ENCODE measurements around the gene RNASE13.

The RNASE13 gene

GRCh38 chr14:20989787-20990600 lies 44.6 kb downstream of the RNASE13 start, which contains the start of gene METTL17 (continued):
- TF ChIP-seq INSM2 (tag by site-specific recombination; IDR thresholded peaks at IDR 0.05) (no peak), YY1 (tag by site-specific recombination; IDR thresholded peaks at IDR 0.05) (peak; percentile 93), ZNF114 (tag by site-specific recombination; IDR thresholded peaks at IDR 0.05) (no peak), ZNF169 (tag by site-specific recombination; IDR thresholded peaks at IDR 0.05) (no peak), PRDM1 (tag by site-specific recombination; IDR thresholded peaks at IDR 0.05) (peak; percentile 80), ZNF521 (tag by site-specific recombination; IDR thresholded peaks at IDR 0.05) (no peak), ZNF837 (tag by site-specific recombination; IDR thresholded peaks at IDR 0.05) (no peak), ZBTB26 (tag by site-specific recombination; optimal IDR thresholded peaks at IDR 0.05) (peak; percentile 24), ZNF311 (tag by site-specific recombination; IDR thresholded peaks at IDR 0.05; ENCODE audit: borderline replicate concordance) (no peak), SCRT2 (tag by site-specific recombination; IDR thresholded peaks at IDR 0.05) (no peak), SALL2 (tag by site-specific recombination; IDR thresholded peaks at IDR 0.05; ENCODE audit: borderline replicate concordance) (no peak), KLF16 (tag by site-specific recombination; IDR thresholded peaks at IDR 0.05) (0 out of 2 replicates have a peak, but pooled peaks have one; percentile 62), ZNF561 (tag by site-specific recombination; IDR thresholded peaks at IDR 0.05; ENCODE audit: borderline replicate concordance) (peak; percentile 88; the same call in 1 of the 2 replicates), GLI4 (tag by site-specific recombination; IDR thresholded peaks at IDR 0.05) (no peak), ZNF23 (tag by site-specific recombination; IDR thresholded peaks at IDR 0.05; ENCODE audit: borderline replicate concordance) (no peak), ZFP69B (tag by site-specific recombination; IDR thresholded peaks at IDR 0.05) (no peak), SP3 (tag by site-specific recombination; IDR thresholded peaks at IDR 0.05) (peak; percentile 84), ZBTB11 (tag by site-specific recombination; conservative IDR thresholded peaks at IDR 0.05; ENCODE audit: low read depth) (peak; percentile 92), HOXC10 (CRISPR knock-in tag; IDR thresholded peaks at IDR 0.05) (no peak), ZNF501 (tag by site-specific recombination; IDR thresholded peaks at IDR 0.05) (no peak; the same call in 1 of the 2 replicates)
- TF ChIP-seq, protein P1, sequence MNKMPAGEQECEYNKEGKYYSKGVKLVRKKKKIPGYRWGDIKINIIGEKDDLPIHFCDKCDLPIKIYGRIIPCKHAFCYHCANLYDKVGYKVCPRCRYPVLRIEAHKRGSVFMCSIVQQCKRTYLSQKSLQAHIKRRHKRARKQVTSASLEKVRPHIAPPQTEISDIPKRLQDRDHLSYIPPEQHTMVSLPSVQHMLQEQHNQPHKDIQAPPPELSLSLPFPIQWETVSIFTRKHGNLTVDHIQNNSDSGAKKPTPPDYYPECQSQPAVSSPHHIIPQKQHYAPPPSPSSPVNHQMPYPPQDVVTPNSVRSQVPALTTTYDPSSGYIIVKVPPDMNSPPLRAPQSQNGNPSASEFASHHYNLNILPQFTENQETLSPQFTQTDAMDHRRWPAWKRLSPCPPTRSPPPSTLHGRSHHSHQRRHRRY (tag by site-specific recombination; IDR thresholded peaks at IDR 0.05), result no peak
- TF ChIP-seq, protein P2, sequence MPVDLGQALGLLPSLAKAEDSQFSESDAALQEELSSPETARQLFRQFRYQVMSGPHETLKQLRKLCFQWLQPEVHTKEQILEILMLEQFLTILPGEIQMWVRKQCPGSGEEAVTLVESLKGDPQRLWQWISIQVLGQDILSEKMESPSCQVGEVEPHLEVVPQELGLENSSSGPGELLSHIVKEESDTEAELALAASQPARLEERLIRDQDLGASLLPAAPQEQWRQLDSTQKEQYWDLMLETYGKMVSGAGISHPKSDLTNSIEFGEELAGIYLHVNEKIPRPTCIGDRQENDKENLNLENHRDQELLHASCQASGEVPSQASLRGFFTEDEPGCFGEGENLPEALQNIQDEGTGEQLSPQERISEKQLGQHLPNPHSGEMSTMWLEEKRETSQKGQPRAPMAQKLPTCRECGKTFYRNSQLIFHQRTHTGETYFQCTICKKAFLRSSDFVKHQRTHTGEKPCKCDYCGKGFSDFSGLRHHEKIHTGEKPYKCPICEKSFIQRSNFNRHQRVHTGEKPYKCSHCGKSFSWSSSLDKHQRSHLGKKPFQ (tag by site-specific recombination; IDR thresholded peaks at IDR 0.05), result no peak
- TF ChIP-seq, protein P3, sequence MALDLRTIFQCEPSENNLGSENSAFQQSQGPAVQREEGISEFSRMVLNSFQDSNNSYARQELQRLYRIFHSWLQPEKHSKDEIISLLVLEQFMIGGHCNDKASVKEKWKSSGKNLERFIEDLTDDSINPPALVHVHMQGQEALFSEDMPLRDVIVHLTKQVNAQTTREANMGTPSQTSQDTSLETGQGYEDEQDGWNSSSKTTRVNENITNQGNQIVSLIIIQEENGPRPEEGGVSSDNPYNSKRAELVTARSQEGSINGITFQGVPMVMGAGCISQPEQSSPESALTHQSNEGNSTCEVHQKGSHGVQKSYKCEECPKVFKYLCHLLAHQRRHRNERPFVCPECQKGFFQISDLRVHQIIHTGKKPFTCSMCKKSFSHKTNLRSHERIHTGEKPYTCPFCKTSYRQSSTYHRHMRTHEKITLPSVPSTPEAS (tag by site-specific recombination; IDR thresholded peaks at IDR 0.05), result no peak
- TF ChIP-seq, protein P4, sequence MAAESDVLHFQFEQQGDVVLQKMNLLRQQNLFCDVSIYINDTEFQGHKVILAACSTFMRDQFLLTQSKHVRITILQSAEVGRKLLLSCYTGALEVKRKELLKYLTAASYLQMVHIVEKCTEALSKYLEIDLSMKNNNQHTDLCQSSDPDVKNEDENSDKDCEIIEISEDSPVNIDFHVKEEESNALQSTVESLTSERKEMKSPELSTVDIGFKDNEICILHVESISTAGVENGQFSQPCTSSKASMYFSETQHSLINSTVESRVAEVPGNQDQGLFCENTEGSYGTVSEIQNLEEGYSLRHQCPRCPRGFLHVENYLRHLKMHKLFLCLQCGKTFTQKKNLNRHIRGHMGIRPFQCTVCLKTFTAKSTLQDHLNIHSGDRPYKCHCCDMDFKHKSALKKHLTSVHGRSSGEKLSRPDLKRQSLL (tag by site-specific recombination; IDR thresholded peaks at IDR 0.05), result no peak; the same call in 1 of the 2 replicates
- TF ChIP-seq, protein P5, sequence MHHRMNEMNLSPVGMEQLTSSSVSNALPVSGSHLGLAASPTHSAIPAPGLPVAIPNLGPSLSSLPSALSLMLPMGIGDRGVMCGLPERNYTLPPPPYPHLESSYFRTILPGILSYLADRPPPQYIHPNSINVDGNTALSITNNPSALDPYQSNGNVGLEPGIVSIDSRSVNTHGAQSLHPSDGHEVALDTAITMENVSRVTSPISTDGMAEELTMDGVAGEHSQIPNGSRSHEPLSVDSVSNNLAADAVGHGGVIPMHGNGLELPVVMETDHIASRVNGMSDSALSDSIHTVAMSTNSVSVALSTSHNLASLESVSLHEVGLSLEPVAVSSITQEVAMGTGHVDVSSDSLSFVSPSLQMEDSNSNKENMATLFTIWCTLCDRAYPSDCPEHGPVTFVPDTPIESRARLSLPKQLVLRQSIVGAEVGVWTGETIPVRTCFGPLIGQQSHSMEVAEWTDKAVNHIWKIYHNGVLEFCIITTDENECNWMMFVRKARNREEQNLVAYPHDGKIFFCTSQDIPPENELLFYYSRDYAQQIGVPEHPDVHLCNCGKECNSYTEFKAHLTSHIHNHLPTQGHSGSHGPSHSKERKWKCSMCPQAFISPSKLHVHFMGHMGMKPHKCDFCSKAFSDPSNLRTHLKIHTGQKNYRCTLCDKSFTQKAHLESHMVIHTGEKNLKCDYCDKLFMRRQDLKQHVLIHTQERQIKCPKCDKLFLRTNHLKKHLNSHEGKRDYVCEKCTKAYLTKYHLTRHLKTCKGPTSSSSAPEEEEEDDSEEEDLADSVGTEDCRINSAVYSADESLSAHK (tag by site-specific recombination; IDR thresholded peaks at IDR 0.05), result no peak

All from HEK293 (cell line).